ENCODE data around the gene STK32B. TPM values are rescaled to one million over a fixed set of nuclear protein-coding genes. Genes with fewer than 3 reads are reported as not detected.

Gene STK32B
- polyA plus RNA-seq, 2 donors, result 0.22 to 0.24 TPM

GRCh38 chr4:5545271-5545670 is 494.0 kb downstream of the STK32B start:
- H3K27me3 ChIP-seq (ENCODE audit: control insufficient read depth in 1 of 2, insufficient read depth in 2 of 2, low read length in 2 of 2), result no peaks in the 10 kb centered on the region

DNA sequence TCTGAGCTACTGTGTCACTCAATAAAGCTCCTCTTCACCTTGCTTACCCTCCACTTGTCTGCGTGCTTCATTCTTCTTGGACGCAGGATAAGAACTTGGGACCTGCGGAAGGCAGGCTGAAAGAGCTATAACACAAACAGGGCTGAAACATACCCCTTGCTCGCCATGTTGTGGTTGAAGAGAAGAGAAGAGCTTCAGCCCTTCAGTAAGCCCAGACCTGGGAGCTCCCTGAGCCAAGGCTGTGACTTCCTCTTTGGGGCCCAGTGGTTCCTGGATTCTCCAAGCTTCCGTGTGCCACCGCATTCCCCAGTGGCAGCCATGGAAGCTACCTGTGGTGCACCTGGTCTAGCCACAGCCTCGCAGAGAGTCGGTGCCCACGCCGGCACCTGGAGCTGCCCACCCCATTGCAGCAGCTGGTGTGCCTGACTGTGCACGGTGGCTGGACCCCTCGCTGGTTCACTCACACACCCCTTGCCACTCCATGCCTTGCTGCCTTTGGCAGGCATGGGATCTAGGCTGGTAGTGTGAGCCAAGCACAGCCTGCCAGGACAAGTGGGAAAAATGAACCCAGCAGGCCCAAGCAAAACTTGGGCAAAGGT is 496.5 kb downstream of the STK32B start:
- Histone ChIP-seq H3K9me3 (ENCODE audit: control insufficient read depth in 2 of 2, insufficient read depth in 1 of 2, low read depth in 1 of 2, low read length in 1 of 2) (peaks cover 0 to 7% of the 10 kb centered on the region in 2 donors), H3K4me3 (ENCODE audit: low read depth in 1 of 2, low read length in 2 of 2) (no peak overlapping the region), H3K36me3 (ENCODE audit: control insufficient read depth in 2 of 2, insufficient read depth in 2 of 2, low read length in 1 of 2) (no peaks in the 10 kb centered on the region), H3K27me3 (ENCODE audit: control insufficient read depth in 1 of 2, insufficient read depth in 2 of 2, low read length in 2 of 2) (no peaks in the 10 kb centered on the region), H3K4me1 (ENCODE audit: control insufficient read depth in 2 of 2, insufficient read depth in 2 of 2, low read length in 1 of 2) (peaks cover 0 to 3% of the 10 kb centered on the region in 2 donors), H3K27ac (ENCODE audit: low read depth in 2 of 2, low read length in 1 of 2) (no peak overlapping the region)
- WGBS, 2 donors, result 97% methylated on average over 12 of the region's 12 CpGs

More at GRCh38 chr4:5545271-5545670, 494.0 kb downstream of the STK32B start:
- Histone ChIP-seq H3K27ac (ENCODE audit: low read depth in 2 of 2, low read length in 1 of 2) (no peak overlapping the region), H3K9me3 (ENCODE audit: control insufficient read depth in 2 of 2, insufficient read depth in 1 of 2, low read depth in 1 of 2, low read length in 1 of 2) (peaks cover 0 to 7% of the 10 kb centered on the region in 2 donors), H3K4me3 (ENCODE audit: low read depth in 1 of 2, low read length in 2 of 2) (no peak overlapping the region), H3K4me1 (ENCODE audit: control insufficient read depth in 2 of 2, insufficient read depth in 2 of 2, low read length in 1 of 2) (peaks cover 0 to 3% of the 10 kb centered on the region in 2 donors), H3K36me3 (ENCODE audit: control insufficient read depth in 2 of 2, insufficient read depth in 2 of 2, low read length in 1 of 2) (no peaks in the 10 kb centered on the region)
- 57 to 65% methylated on average over 2 of the region's 2 CpGs for WGBS, 2 donors

Other genes starting within 250 kb of the STK32B start
- gene MSX1, start 191.8 kb upstream of the STK32B start, polyA plus RNA-seq, result under 1 TPM; 0.36 to 0.37 TPM
- gene CYTL1, start 32.0 kb upstream of the STK32B start, polyA plus RNA-seq, result 1 to 10 TPM in 1 of 2 donors, under 1 TPM in 1; 0.57 to 1.6 TPM